HepG2 (cell line): ENCODE results near the gene SMC1A. TPM values are rescaled to one million over a fixed set of nuclear protein-coding genes. Genes with fewer than 3 reads are reported as not detected.

ENCODE experiments used
- ATAC-seq: fragments of 200-7000 bp; cut with Tn5 transposase; 3 replicates; pipeline ENCODE4 v1.9.1; 2020; ENCODE audit warnings: mild to moderate bottlenecking, moderate library complexity
- BruUV-seq: library from RNA; stranded (reverse); fragments of 400-500 nt; replicated peaks from 2 replicates; lab custom pipeline; 2021; lab: Mats Ljungman, UMichigan
- CTCF ChIA-PET: fragments of 300-600 bp; formaldehyde crosslinking; extraction: SDS; loops from one replicate; lab custom pipeline; 2021; ENCODE audit warnings: low total read pairs, inconsistent platforms, low intra/inter-chr PET ratio; lab: Yijun Ruan, JAX
- POLR2A ChIA-PET: fragments of 350-600 bp; sonication (Branson Sonifier 250); formaldehyde crosslinking; loops from one replicate; lab custom pipeline; 2020; ENCODE audit warnings: antibody characterized with exemption, inconsistent platforms; lab: Yijun Ruan, JAX
- DNase-seq: peaks from one replicate; pipeline ENCODE4 v3.0.0-alpha.2; 2015; ENCODE audit warnings: low spot score
- FAIRE-seq: peaks from 3 replicates; lab custom pipeline; 2011; peaks lifted over from hg19 to GRCh38; lab: Jason Lieb, UNC
- H2AFZ ChIP-seq: one replicate; pipeline ENCODE4 v1.6.1; 2011; ENCODE audit warnings: low read length, inconsistent platforms
- H3K27ac ChIP-seq: fragments of 300-600 bp; 3 replicates; pipeline ENCODE4 v1.8.0; 2011; ENCODE audit warnings: mixed run types, mild to moderate bottlenecking, mixed read lengths, low read length, inconsistent platforms; ENCODE audit not compliant: insufficient read depth; ENCODE audit errors: extremely low read length
- H3K27me3 ChIP-seq, 2 experiments: fragments of 200-600 bp in 1 of 2; 2 replicates in 1 of 2; 3 replicates in 1 of 2; pipeline versions ENCODE4 v1.6.0 to v1.8.0; 2011; ENCODE audit warnings: low read length in 2 of 2, mild to moderate bottlenecking in 2 of 2, moderate library complexity in 2 of 2, inconsistent platforms in 1 of 2; ENCODE audit not compliant: insufficient read depth in 2 of 2, control insufficient read depth in 1 of 2
- H3K36me3 ChIP-seq, 2 experiments: fragments of 200-600 bp in 1 of 2; replicated peaks in 1 of 2; 2 replicates in 1 of 2; 3 replicates in 1 of 2; pipeline versions ENCODE4 v1.5.1 to v1.8.0; 2011; ENCODE audit warnings: low read length in 2 of 2, inconsistent platforms in 1 of 2; ENCODE audit not compliant: insufficient read depth in 2 of 2, control insufficient read depth in 1 of 2
- H3K4me1 ChIP-seq: 2 replicates; pipeline ENCODE4 v1.5.1; 2012; ENCODE audit warnings: low read length, inconsistent platforms; ENCODE audit not compliant: insufficient read depth
- H3K4me2 ChIP-seq: 2 replicates; pipeline ENCODE4 v1.6.0; 2011; ENCODE audit warnings: low read depth, low read length, inconsistent platforms
- H3K4me3 ChIP-seq, 3 experiments: fragments of 200-600 bp in 1 of 3; sonication (generic), shearing (Covaris generic) in 1 of 3; replicated peaks in 1 of 3; 2 replicates each; pipeline ENCODE4 v1.5.1; 2011 to 2016; ENCODE audit warnings: low read length in 3 of 3, inconsistent platforms in 2 of 3, low read depth in 2 of 3, mild to moderate bottlenecking in 2 of 3, control low read depth in 1 of 3, mixed read lengths in 1 of 3; ENCODE audit not compliant: insufficient read depth in 1 of 3
- H3K79me2 ChIP-seq: one replicate; pipeline ENCODE4 v1.6.1; 2011; ENCODE audit warnings: low read length, inconsistent platforms; ENCODE audit not compliant: insufficient read depth
- H3K9ac ChIP-seq: 2 replicates; pipeline ENCODE4 v1.6.0; 2011; ENCODE audit warnings: mild to moderate bottlenecking, low read depth, low read length, inconsistent platforms; ENCODE audit not compliant: insufficient read depth
- H3K9me3 ChIP-seq: 2 replicates; pipeline ENCODE4 v1.5.1; 2012; ENCODE audit warnings: mild to moderate bottlenecking, low read length
- H4K20me1 ChIP-seq: 2 replicates; pipeline ENCODE4 v1.6.0; 2011; ENCODE audit warnings: inconsistent platforms, mild to moderate bottlenecking, low read length, moderate library complexity; ENCODE audit not compliant: insufficient read depth
- SETDB1 ChIP-seq: sonication (generic); formaldehyde crosslinking; IDR thresholded peaks from 2 replicates; pipeline ENCODE4 v1.5.1; 2020; ENCODE audit warnings: missing genetic modification reagents, mild to moderate bottlenecking, borderline replicate concordance
- ZFP37 ChIP-seq: sonication (generic); formaldehyde crosslinking; IDR thresholded peaks from 2 replicates; pipeline ENCODE4 v1.4.0; 2020; ENCODE audit warnings: missing genetic modification reagents, borderline replicate concordance
- ZNF639 ChIP-seq: conservative IDR thresholded peaks from 2 replicates; pipeline ENCODE4 v1.6.1; 2018; ENCODE audit warnings: missing genetic modification reagents
- WGBS: methylation state at CpG from one replicate; pipeline ENCODE4 v1.1.6; 2017; ENCODE audit warnings: low lambda C conversion rate; 5-methylcytosine and 5-hydroxymethylcytosine counted together
- in situ Hi-C: cut with HindIII; loops from 2 replicates; pipeline ENCODE4 v1.10.0; 2017; ENCODE audit warnings: low pct_unique_long_range_greater_than_20kb; ENCODE audit not compliant: extremely low pct_ligation_motif_present
- intact Hi-C: fragments of 100-400 bp; cut with micrococcal nuclease; formaldehyde crosslinking; loops from one replicate; pipeline ENCODE4 v1.10.0; 2022; ENCODE audit not compliant: unreplicated experiment
- polyA plus RNA-seq, 8 experiments: library from polyadenylated mRNA; depleted of rRNA in 3 of 8; stranded (reverse) in 7 of 8; unstranded in 1 of 8; fragments of >200 nt; fragmentation: Illumina TruSeq in 4 of 8; extraction: Trizol in 4 of 8; gene quantifications; 2 replicates each; pipeline versions ENCODE4 v1.2.1 to v1.2.3, GENCODE V29; 2011 to 2016; ENCODE audit warnings: low read depth in 4 of 8, missing spikeins in 1 of 8, mixed read lengths in 1 of 8; ENCODE audit not compliant: insufficient read depth in 1 of 8
- total RNA-seq, 5 experiments: library from RNA; depleted of rRNA; stranded (reverse); fragments of >200 nt; fragmentation: Illumina TruSeq; extraction: Trizol; gene quantifications; 2 replicates each; pipeline ENCODE4 v1.2.3, GENCODE V29; 2016; ENCODE audit warnings: low read depth in 1 of 5

Gene SMC1A
- total and polyA plus RNA-seq, 2 of the 13 experiments (the other 11 are each of a cell fraction or from before 2014, with no cell fraction given): 9.4 to 46.6 TPM

GRCh38 chrX:53403535-53403934, 18.9 kb downstream of the SMC1A start:
- Histone ChIP-seq H3K9me3 (no peaks in the 10 kb centered on the region), H3K79me2 (no peaks in the 10 kb centered on the region), H3K4me3 (no peak overlapping the region), H4K20me1 (no peaks in the 10 kb centered on the region), H3K4me1 (no peaks in the 10 kb centered on the region), H3K36me3 (peaks cover 4 to 44% of the 10 kb centered on the region in 2 experiments), H3K9ac (no peak overlapping the region), H2AFZ (no peak overlapping the region), H3K27me3 (no peaks in the 10 kb centered on the region), H3K4me2 (no peak overlapping the region), H3K27ac (no peak overlapping the region)
- intact Hi-C loops (no loop called here), in situ Hi-C loops (no loop called here)
- WGBS: 97% methylated on average over 10 of the region's 10 CpGs
- no peak for FAIRE-seq
- no peak for DNase-seq
- BruUV-seq: no TSS peak
- ATAC-seq: no peak
- TF ChIP-seq ZNF639 (CRISPR knock-in tag) (no peak), SETDB1 (no peak)
- ChIA-PET POLR2A (interaction anchor here (1.2 kb wide), 1 partner anchor 19 kb away, joined by 3 read pairs; the partner anchor contains the start of gene RIBC1), CTCF (no interaction called here)

- TF ChIP-seq ZFP37 (CRISPR knock-in tag): no peak
- DNase-seq: no peak
- Histone ChIP-seq H3K79me2 (no peaks in the 10 kb centered on the region), H4K20me1 (no peaks in the 10 kb centered on the region), H3K27me3 (no peaks in the 10 kb centered on the region), H3K27ac (no peak overlapping the region), H3K4me2 (no peak overlapping the region), H3K9ac (no peak overlapping the region), H3K4me3 (no peak overlapping the region), H3K9me3 (no peaks in the 10 kb centered on the region), H2AFZ (no peak overlapping the region), H3K4me1 (no peaks in the 10 kb centered on the region), H3K36me3 (peaks cover 3 to 23% of the 10 kb centered on the region in 2 experiments; a peak in 3 of 5 replicates)
- ChIA-PET CTCF (no interaction called here), POLR2A (no interaction called here)
- FAIRE-seq: no peak
- in situ Hi-C loops (no loop called here), intact Hi-C loops (no loop called here)
- WGBS: 100% methylated on average over 1 of the region's 1 CpG
- no TSS peak for BruUV-seq
- ATAC-seq: no peak
Measured at GRCh38 chrX:53398216-53398615, 24.2 kb downstream of the SMC1A start.
